CD14-positive monocyte (primary cell): ENCODE measurements around the gene OR2T5. TPM values are rescaled to one million over a fixed set of nuclear protein-coding genes. Genes with fewer than 3 reads are reported as not detected.
"Not testable (repeated sequence)": the region's sequence is repeated elsewhere in the genome, so short reads cannot be mapped to it uniquely, and the experiment has no call there.

ENCODE experiments used
- DNase-seq, 3 donors: peaks; one replicate each; pipeline ENCODE4 v3.0.0-alpha.2; 2011 to 2022
- H2AFZ ChIP-seq: 2 replicates; pipeline ENCODE4 v1.6.0; 2012; ENCODE audit warnings: mild to moderate bottlenecking, low read depth, low read length, inconsistent platforms; ENCODE audit not compliant: insufficient read depth, poor library complexity, severe bottlenecking
- H3K27ac ChIP-seq, 2 donors: 1 replicate in 1 of 2; 2 replicates in 1 of 2; pipeline ENCODE4 v1.5.1; 2012 to 2013; ENCODE audit warnings: low read length in 2 of 2, control low read depth in 1 of 2, inconsistent platforms in 1 of 2, low read depth in 1 of 2, mild to moderate bottlenecking in 1 of 2
- H3K27me3 ChIP-seq, 2 donors: one replicate each; pipeline versions ENCODE4 v1.6.0 to v1.6.1; 2011 to 2013; ENCODE audit warnings: low read length in 2 of 2; ENCODE audit not compliant: control insufficient read depth in 2 of 2, insufficient read depth in 2 of 2
- H3K36me3 ChIP-seq, 2 donors: replicated peaks in 1 of 2; 1 replicate in 1 of 2; 2 replicates in 1 of 2; pipeline versions ENCODE4 v1.5.1 to v1.6.1; 2012 to 2013; ENCODE audit warnings: low read length in 2 of 2, control low read depth in 1 of 2, inconsistent platforms in 1 of 2, mild to moderate bottlenecking in 1 of 2; ENCODE audit not compliant: insufficient read depth in 2 of 2, control insufficient read depth in 1 of 2
- H3K4me1 ChIP-seq, 2 donors: 1 replicate in 1 of 2; 2 replicates in 1 of 2; pipeline versions ENCODE4 v1.5.1 to v1.6.1; 2012 to 2013; ENCODE audit warnings: low read length in 2 of 2, control low read depth in 1 of 2, inconsistent platforms in 1 of 2, mild to moderate bottlenecking in 1 of 2, moderate library complexity in 1 of 2; ENCODE audit not compliant: insufficient read depth in 2 of 2, control insufficient read depth in 1 of 2
- H3K4me2 ChIP-seq: replicated peaks from 2 replicates; pipeline ENCODE3; 2012; ENCODE audit warnings: low read length, moderate library complexity, mild to moderate bottlenecking; ENCODE audit not compliant: poor library complexity, severe bottlenecking; ENCODE audit errors: extremely low read depth
- H3K4me3 ChIP-seq, 3 experiments: fragments of 200-600 bp in 1 of 3; sonication (generic) in 1 of 3; replicated peaks in 1 of 3; 1 replicate in 2 of 3; 2 replicates in 1 of 3; pipeline ENCODE4 v1.5.1; 2011 to 2013; ENCODE audit warnings: low read length in 3 of 3, mild to moderate bottlenecking in 3 of 3, control low read depth in 2 of 3, low read depth in 2 of 3, inconsistent platforms in 1 of 3, moderate library complexity in 1 of 3
- H3K79me2 ChIP-seq: 2 replicates; pipeline ENCODE4 v1.6.0; 2012; ENCODE audit warnings: mild to moderate bottlenecking, control low read depth, inconsistent platforms, low read length, moderate library complexity; ENCODE audit not compliant: insufficient read depth
- H3K9ac ChIP-seq: 2 replicates; pipeline ENCODE4 v1.6.0; 2017; ENCODE audit warnings: low read length, mild to moderate bottlenecking; ENCODE audit not compliant: insufficient read depth, poor library complexity, severe bottlenecking
- H3K9me3 ChIP-seq, 2 donors: replicated peaks in 1 of 2; 1 replicate in 1 of 2; 2 replicates in 1 of 2; pipeline versions ENCODE4 v1.5.1 to v1.6.1; 2012 to 2013; ENCODE audit warnings: low read length in 2 of 2, control low read depth in 1 of 2; ENCODE audit not compliant: control insufficient read depth in 1 of 2, insufficient read depth in 1 of 2
- H4K20me1 ChIP-seq: 2 replicates; pipeline ENCODE4 v1.6.0; 2012; ENCODE audit warnings: mild to moderate bottlenecking, low read length, control low read depth, moderate library complexity; ENCODE audit not compliant: insufficient read depth
- H3K27ac Mint-ChIP-seq, 7 donors: one replicate each; pipeline ENCODE4 v1.8.0; 2020; ENCODE audit warnings: mild to moderate bottlenecking in 7 of 7, mixed read lengths in 7 of 7, moderate library complexity in 6 of 7, inconsistent platforms in 2 of 7
- H3K27me3 Mint-ChIP-seq, 3 donors: one replicate each; pipeline ENCODE4 v1.8.0; 2021 to 2022; ENCODE audit warnings: low read depth in 3 of 3, mild to moderate bottlenecking in 3 of 3, mixed read lengths in 3 of 3, moderate library complexity in 3 of 3, inconsistent platforms in 1 of 3
- H3K36me3 Mint-ChIP-seq, 2 donors: one replicate each; pipeline ENCODE4 v1.8.0; 2020; ENCODE audit warnings: mixed read lengths in 2 of 2, inconsistent platforms in 1 of 2, mild to moderate bottlenecking in 1 of 2
- H3K4me1 Mint-ChIP-seq: one replicate; pipeline ENCODE4 v1.8.0; 2020; ENCODE audit warnings: mild to moderate bottlenecking, mixed read lengths
- H3K4me3 Mint-ChIP-seq, 2 donors: one replicate each; pipeline ENCODE4 v1.8.0; 2020; ENCODE audit warnings: mild to moderate bottlenecking in 2 of 2, mixed read lengths in 2 of 2, moderate library complexity in 1 of 2
- H3K9me3 Mint-ChIP-seq, 7 donors: one replicate each; pipeline ENCODE4 v1.8.0; 2020 to 2022; ENCODE audit warnings: mixed read lengths in 7 of 7, mild to moderate bottlenecking in 6 of 7, moderate library complexity in 6 of 7, inconsistent platforms in 2 of 7
- WGBS: methylation state at CpG from one replicate; pipeline ENCODE4 v1.1.5; 2013; ENCODE audit warnings: missing lambda C conversion rate; ENCODE audit not compliant: insufficient coverage; 5-methylcytosine and 5-hydroxymethylcytosine counted together
- intact Hi-C, 2 donors: fragments of 100-400 bp; cut with micrococcal nuclease; formaldehyde crosslinking; loops; one replicate each; pipeline versions ENCODE4 v1.15.0 to v1.15.1; 2023
- polyA plus RNA-seq, 3 donors: library from polyadenylated mRNA; depleted of rRNA in 1 of 3; unstranded in 2 of 3; stranded (reverse) in 1 of 3; fragments of 300-500 nt in 2 of 3; fragments of >200 nt in 1 of 3; fragmentation: Illumina TruSeq in 2 of 3; gene quantifications; 1 replicate in 2 of 3; 2 replicates in 1 of 3; pipeline ENCODE4 v1.2.3, GENCODE V29; 2012 to 2021
- TF ChIP-seq, protein P1 (sequence below): fragments of 200-600 bp; IDR thresholded peaks from one replicate; pipeline ENCODE4 v1.8.0; 2022; ENCODE audit warnings: antibody characterized with exemption, mild to moderate bottlenecking

The OR2T5 gene
- polyA plus RNA-seq, 3 donors, result not detected

DNA sequence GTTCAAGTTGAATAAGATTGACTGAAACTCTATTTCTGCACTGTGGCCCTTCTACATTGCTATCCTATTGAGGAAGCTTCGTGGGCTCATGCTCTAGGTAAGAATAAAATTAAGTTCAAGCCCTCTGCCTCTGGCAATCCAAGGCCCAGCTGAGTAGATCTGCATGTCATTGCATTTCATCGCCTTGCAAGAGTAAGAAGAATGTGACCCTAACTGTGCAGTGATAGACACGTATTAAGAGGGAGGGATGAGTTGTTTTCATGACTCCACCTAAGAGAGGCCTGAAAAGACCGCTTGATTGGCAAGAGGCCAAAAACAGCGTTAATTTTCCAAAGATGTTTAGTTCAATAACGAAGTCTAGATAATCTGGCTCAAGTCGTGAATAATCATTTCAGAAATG, 29.3 kb upstream of the OR2T5 start:
- intact Hi-C loops, H4K20me1 ChIP-seq, H3K27ac ChIP-seq, H3K9ac ChIP-seq, H3K27me3 ChIP-seq, H3K79me2 ChIP-seq, H3K4me3 ChIP-seq, H2AFZ ChIP-seq, H3K27ac Mint-ChIP-seq, H3K4me2 ChIP-seq, H3K4me1 ChIP-seq, H3K27me3 Mint-ChIP-seq, H3K9me3 Mint-ChIP-seq, H3K4me3 Mint-ChIP-seq, H3K36me3 ChIP-seq, H3K9me3 ChIP-seq, DNase-seq, H3K4me1 Mint-ChIP-seq, H3K36me3 Mint-ChIP-seq: not testable (repeated sequence)
- WGBS, result 88% methylated on average over 1 of the region's 7 CpGs

DNA sequence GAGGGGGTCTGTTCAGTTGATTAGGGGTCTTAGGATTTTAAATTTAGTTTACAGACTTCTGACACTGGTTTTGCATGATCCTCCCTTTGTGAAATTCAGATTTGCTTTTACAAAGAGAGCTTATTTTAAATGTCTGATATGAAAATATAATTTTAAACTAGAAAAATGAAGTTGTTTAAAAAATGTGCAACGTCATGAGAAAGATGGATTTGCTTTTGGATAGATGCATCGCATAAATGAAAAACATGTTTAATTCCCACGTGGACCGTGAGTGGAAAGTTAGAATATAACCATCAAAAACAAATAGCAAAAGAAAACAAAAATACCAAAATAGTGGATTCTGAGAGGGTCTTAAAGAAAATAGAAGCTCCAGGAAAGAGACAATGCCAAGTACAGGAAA, 17.2 kb upstream of the OR2T5 start:
- H3K9me3 ChIP-seq, result no peaks in the 10 kb centered on the region
- no peak for DNase-seq
- no peaks in the 10 kb centered on the region for H3K36me3 Mint-ChIP-seq
- no CpG with 5 or more reads among the region's 4 CpGs for WGBS
- peaks cover 0 to 2% (median 0%) of the 10 kb centered on the region in 3 donors for H3K27me3 Mint-ChIP-seq
- no peak overlapping the region for H2AFZ ChIP-seq
- TF ChIP-seq, protein P1, sequence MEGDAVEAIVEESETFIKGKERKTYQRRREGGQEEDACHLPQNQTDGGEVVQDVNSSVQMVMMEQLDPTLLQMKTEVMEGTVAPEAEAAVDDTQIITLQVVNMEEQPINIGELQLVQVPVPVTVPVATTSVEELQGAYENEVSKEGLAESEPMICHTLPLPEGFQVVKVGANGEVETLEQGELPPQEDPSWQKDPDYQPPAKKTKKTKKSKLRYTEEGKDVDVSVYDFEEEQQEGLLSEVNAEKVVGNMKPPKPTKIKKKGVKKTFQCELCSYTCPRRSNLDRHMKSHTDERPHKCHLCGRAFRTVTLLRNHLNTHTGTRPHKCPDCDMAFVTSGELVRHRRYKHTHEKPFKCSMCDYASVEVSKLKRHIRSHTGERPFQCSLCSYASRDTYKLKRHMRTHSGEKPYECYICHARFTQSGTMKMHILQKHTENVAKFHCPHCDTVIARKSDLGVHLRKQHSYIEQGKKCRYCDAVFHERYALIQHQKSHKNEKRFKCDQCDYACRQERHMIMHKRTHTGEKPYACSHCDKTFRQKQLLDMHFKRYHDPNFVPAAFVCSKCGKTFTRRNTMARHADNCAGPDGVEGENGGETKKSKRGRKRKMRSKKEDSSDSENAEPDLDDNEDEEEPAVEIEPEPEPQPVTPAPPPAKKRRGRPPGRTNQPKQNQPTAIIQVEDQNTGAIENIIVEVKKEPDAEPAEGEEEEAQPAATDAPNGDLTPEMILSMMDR, result no peak
- H3K4me1 ChIP-seq, result no peaks in the 10 kb centered on the region
- H3K4me3 Mint-ChIP-seq, result no peak overlapping the region
- H3K79me2 ChIP-seq, result no peaks in the 10 kb centered on the region
- H3K4me2 ChIP-seq, result no peak overlapping the region
- H3K36me3 ChIP-seq, result no peaks in the 10 kb centered on the region
- H3K9me3 Mint-ChIP-seq, result peaks cover 0 to 8% (median 2%) of the 10 kb centered on the region in 7 donors
- H4K20me1 ChIP-seq, result no peaks in the 10 kb centered on the region
- H3K27me3 ChIP-seq, result no peaks in the 10 kb centered on the region
- no peaks in the 10 kb centered on the region for H3K4me1 Mint-ChIP-seq
- intact Hi-C loops, result no loop called here
- H3K9ac ChIP-seq, result no peak overlapping the region
- no peak overlapping the region for H3K27ac ChIP-seq
- no peak overlapping the region for H3K4me3 ChIP-seq
- no peak overlapping the region for H3K27ac Mint-ChIP-seq

DNA sequence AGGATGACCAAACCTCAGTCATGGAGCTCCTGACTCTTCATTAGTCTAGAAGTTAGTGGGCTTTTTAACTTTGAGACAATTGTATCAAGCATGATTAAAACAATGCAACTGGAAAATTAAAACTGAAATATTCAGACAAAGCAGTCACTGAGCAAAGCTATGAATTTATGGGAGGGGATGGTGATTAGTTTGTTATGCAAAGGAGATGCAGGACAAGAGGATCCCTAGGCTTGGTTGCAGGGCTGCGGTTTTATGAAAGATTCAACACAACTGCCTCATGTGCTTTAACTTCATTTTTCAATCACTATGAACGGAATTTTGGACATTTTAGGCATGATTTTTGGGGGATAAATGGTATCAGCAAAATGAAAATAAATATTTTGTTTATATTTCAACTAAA, 16.3 kb upstream of the OR2T5 start:
- H3K27ac Mint-ChIP-seq, H3K27me3 Mint-ChIP-seq, DNase-seq, H3K36me3 ChIP-seq, H3K4me3 Mint-ChIP-seq, intact Hi-C loops, H3K4me1 Mint-ChIP-seq, H3K9ac ChIP-seq, H3K9me3 Mint-ChIP-seq, H3K79me2 ChIP-seq, H3K4me1 ChIP-seq, H3K27ac ChIP-seq, H3K36me3 Mint-ChIP-seq, H3K9me3 ChIP-seq, H4K20me1 ChIP-seq, H3K4me3 ChIP-seq, H3K27me3 ChIP-seq, H2AFZ ChIP-seq, H3K4me2 ChIP-seq: not testable (repeated sequence)
- WGBS, result no CpG with 5 or more reads among the region's 2 CpGs

DNA sequence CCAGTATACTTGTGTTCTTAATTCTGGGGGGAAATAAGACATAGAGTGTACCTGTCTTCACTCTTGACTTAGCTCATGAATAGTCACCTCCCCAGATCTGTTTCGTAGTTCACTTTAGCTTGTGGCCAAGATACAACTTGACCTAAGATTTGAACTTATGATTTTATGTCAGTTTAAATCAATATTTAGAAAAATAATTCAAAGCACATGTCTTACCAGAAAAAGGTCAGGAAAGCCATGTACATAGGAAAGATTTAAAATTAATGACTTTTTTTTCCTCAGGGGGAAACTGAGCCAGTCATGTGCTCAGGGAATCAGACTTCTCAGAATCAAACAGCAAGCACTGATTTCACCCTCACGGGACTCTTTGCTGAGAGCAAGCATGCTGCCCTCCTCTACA, 15.3 kb upstream of the OR2T5 start, which contains the start of gene OR2T3:
Gene OR2T3 (plus strand): TSS at position 301 of the 400 bp plus-strand sequence. CDS start 0 bp downstream, at position 301.
- DNase-seq, H4K20me1 ChIP-seq, H3K36me3 Mint-ChIP-seq, H3K4me1 ChIP-seq, H2AFZ ChIP-seq, H3K79me2 ChIP-seq, H3K9me3 Mint-ChIP-seq, H3K27me3 Mint-ChIP-seq, H3K4me3 ChIP-seq, H3K4me2 ChIP-seq, intact Hi-C loops, H3K36me3 ChIP-seq, H3K27me3 ChIP-seq, H3K4me3 Mint-ChIP-seq, H3K4me1 Mint-ChIP-seq, H3K27ac ChIP-seq, H3K9ac ChIP-seq, H3K9me3 ChIP-seq: not testable (repeated sequence)
- no CpG with 5 or more reads among the region's 2 CpGs for WGBS
- H3K27ac Mint-ChIP-seq, result peak within 1 kb of the TSS in 1 of 7 donors; percentile 1
